Activated CD8-positive, alpha-beta memory T cell treated with anti-CD3 and anti-CD28 coated beads, Interleukin-2, amount 50 U/mL, for 1 hour (primary cell): ENCODE results near the gene OR13C8.

Experiments used
- DNase-seq: peaks from one replicate; pipeline ENCODE4 v3.0.0-alpha.2; 2020; ENCODE audit errors: extremely low read depth

OR13C8 gene

GRCh38 chr9:104611213-104611612, 42.2 kb downstream of the OR13C8 start:
- no peak for DNase-seq

- DNase-seq: no peak
These were observed 48.5 kb downstream of the OR13C8 start for GRCh38 chr9:104617418-104617817.

DNA sequence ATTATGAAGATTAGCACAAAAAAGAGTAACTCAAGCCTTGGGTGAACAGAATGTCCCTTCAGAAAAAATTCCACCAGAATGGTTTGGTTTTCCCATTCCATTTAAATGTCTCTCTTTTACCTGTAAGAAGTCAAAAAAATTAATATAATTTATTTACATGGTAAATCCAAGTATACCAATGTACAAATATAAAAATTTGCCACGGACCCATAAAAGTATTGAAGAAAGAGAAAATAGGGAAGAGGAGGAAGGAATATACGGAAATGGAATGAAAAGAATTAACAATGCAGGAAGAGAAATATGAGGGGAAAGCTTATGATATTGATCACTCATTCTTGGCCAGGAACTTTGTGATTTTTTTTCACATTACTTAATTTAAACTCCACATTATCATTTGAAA, 49.1 kb downstream of the OR13C8 start, which contains the start of gene OR13C9:
OR13C9 (minus strand) TSS at position 101 of the 400 bp plus-strand sequence; CDS start at position 101, 0 bp downstream.
- DNase-seq: no peak
